ENCODE measurements around the gene PACSIN2.

DNA sequence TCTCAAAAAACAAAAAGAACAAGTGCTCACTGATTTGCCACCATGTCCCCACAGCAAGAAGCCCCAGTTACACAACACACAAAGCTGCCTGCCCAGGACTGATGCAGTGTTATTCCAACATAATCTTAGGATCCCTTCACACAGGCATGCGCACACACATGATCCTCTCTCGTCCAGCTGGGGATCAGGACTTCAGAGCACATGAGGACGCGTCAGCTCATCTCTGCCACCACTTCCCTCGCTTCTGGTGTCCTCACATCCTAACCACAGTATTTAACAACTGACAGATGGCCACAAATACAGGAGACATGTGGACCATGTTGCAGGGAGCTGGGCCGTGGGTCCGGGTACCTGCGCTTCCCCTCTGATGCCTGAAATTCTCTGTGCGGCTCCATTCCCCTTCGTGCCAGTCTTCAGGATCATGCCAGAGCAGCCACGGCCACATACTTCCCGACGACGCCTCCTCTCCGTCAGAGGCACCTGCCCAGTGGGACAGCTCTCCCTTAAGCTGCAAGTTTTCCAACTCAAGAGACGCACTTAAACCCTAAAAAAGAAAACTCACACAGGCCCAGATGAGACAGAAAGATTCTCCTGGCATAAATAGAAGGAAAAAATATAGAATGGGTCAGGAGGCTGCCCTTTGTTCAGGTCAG lies 68.3 kb downstream of the PACSIN2 start:
- TF ChIP-seq POLR2AphosphoS5 (IDR thresholded peaks at IDR 0.05; ENCODE audit: low read depth, low read length) = no peak
- TF ChIP-seq TAF1 (IDR thresholded peaks at IDR 0.05; ENCODE audit: borderline replicate concordance, insufficient read depth, low read length) = no peak
- TF ChIP-seq, protein P1, sequence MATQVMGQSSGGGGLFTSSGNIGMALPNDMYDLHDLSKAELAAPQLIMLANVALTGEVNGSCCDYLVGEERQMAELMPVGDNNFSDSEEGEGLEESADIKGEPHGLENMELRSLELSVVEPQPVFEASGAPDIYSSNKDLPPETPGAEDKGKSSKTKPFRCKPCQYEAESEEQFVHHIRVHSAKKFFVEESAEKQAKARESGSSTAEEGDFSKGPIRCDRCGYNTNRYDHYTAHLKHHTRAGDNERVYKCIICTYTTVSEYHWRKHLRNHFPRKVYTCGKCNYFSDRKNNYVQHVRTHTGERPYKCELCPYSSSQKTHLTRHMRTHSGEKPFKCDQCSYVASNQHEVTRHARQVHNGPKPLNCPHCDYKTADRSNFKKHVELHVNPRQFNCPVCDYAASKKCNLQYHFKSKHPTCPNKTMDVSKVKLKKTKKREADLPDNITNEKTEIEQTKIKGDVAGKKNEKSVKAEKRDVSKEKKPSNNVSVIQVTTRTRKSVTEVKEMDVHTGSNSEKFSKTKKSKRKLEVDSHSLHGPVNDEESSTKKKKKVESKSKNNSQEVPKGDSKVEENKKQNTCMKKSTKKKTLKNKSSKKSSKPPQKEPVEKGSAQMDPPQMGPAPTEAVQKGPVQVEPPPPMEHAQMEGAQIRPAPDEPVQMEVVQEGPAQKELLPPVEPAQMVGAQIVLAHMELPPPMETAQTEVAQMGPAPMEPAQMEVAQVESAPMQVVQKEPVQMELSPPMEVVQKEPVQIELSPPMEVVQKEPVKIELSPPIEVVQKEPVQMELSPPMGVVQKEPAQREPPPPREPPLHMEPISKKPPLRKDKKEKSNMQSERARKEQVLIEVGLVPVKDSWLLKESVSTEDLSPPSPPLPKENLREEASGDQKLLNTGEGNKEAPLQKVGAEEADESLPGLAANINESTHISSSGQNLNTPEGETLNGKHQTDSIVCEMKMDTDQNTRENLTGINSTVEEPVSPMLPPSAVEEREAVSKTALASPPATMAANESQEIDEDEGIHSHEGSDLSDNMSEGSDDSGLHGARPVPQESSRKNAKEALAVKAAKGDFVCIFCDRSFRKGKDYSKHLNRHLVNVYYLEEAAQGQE (IDR thresholded peaks at IDR 0.05; ENCODE audit: insufficient read depth in 1 of 2, low read depth in 2 of 2, low read length in 2 of 2) = no peak
- TF ChIP-seq SIN3A (IDR thresholded peaks at IDR 0.05; ENCODE audit: borderline replicate concordance, insufficient read depth, low read length) = no peak
- no peak for TF ChIP-seq FOXP2 (optimal IDR thresholded peaks at IDR 0.05; ENCODE audit: borderline replicate concordance, extremely low read depth, extremely low read length, insufficient read depth)

Data from PFSK-1 (cell line).